SJSA1 (cell line): ENCODE results near the gene TMEM244. TPM values are rescaled to one million over a fixed set of nuclear protein-coding genes. Genes with fewer than 3 reads are reported as not detected.

Experiments used
- DNase-seq, 2 experiments: peaks; one replicate each; pipeline ENCODE4 v3.0.0-alpha.2; 2015 to 2020; ENCODE audit warnings: low spot score in 2 of 2, low read depth in 1 of 2
- H3K27ac ChIP-seq: fragments of 250-450 bp; sonication (Bioruptor Pico); 2 replicates; pipeline ENCODE4 v1.5.1; 2020; ENCODE audit warnings: mild to moderate bottlenecking, moderate library complexity
- H3K27me3 ChIP-seq: fragments of 250-450 bp; sonication (Bioruptor Pico); replicated peaks from 2 replicates; pipeline ENCODE4 v1.5.1; 2020; ENCODE audit warnings: mild to moderate bottlenecking, moderate library complexity
- H3K36me3 ChIP-seq: fragments of 250-450 bp; sonication (Bioruptor Pico); 2 replicates; pipeline ENCODE4 v1.5.1; 2020; ENCODE audit warnings: mild to moderate bottlenecking
- H3K4me1 ChIP-seq: fragments of 250-450 bp; sonication (Bioruptor Pico); replicated peaks from 2 replicates; pipeline ENCODE4 v1.6.1; 2021; ENCODE audit warnings: mild to moderate bottlenecking
- H3K4me3 ChIP-seq: fragments of 250-450 bp; sonication (Bioruptor Pico); 2 replicates; pipeline ENCODE4 v1.5.1; 2020; ENCODE audit warnings: mild to moderate bottlenecking
- H3K9me3 ChIP-seq: fragments of 250-450 bp; sonication (Bioruptor Pico); replicated peaks from 2 replicates; pipeline ENCODE4 v1.5.1; 2020; ENCODE audit warnings: mild to moderate bottlenecking
- total RNA-seq: library from RNA; depleted of rRNA; stranded (reverse); fragments of >200 nt; shearing (Covaris generic); gene quantifications from 2 replicates; pipeline ENCODE4 v1.2.3, GENCODE V29; 2014; rRNA removed

TMEM244 gene, protein sequence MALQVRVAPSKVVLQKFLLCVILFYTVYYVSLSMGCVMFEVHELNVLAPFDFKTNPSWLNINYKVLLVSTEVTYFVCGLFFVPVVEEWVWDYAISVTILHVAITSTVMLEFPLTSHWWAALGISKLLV
- total RNA-seq: not detected in 2 replicates

DNA sequence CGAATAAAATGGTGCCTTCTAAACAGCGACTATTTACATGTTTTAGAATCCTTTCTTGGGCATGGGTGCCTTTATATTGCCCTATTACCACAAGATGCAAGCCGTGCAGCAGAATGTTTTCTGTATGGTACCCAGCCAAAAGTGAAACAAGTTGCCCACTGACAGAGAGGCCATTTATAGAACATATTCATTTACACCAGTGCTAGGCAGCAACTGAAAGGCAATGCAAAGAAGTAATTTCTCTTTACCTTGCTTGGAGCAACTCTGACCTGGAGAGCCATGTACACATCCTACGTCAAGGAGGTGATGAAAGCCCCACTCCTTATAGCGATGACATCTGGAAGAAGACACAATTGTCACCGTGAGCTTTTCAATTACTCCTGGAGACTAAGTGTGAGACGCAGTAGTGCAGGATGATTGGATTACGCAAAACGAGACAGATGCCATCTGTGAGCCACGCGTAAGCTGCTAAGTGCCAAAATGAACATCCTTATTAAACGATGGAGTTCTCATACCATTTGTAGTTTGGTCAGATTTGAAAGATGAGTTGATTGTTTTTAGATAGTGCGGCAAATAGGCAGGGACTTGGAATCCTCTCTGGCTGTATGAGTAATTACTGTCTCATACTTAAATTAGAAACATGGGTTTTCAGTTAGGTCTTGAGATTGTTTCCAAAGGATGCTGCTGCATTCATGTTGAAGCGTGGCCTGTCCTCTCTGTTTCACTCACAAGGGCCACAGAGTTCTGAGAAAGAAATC lies at the start of gene TMEM244:
TSS of gene TMEM244 (minus strand) at position 408 of the 758 bp plus-strand sequence. CDS start at position 281, 127 bp downstream.
- no peaks in the 10 kb centered on the region for H3K36me3 ChIP-seq
- H3K27me3 ChIP-seq: no peaks in the 10 kb centered on the region
- H3K4me3 ChIP-seq: peak within 1 kb of the TSS; percentile 38
- H3K9me3 ChIP-seq: no peaks in the 10 kb centered on the region
- peaks cover 52% of the 10 kb centered on the region for H3K4me1 ChIP-seq
- peak within 1 kb of the TSS; percentile 68 for H3K27ac ChIP-seq
- DNase-seq: peak in 1 of 2 experiments; percentile 57

GRCh38 chr6:129908858-129909257 lies 47.7 kb upstream of the TMEM244 start:
- Histone ChIP-seq H3K36me3 (no peaks in the 10 kb centered on the region), H3K9me3 (no peaks in the 10 kb centered on the region), H3K4me1 (no peaks in the 10 kb centered on the region), H3K27ac (no peak overlapping the region), H3K4me3 (no peak overlapping the region), H3K27me3 (no peaks in the 10 kb centered on the region)
- no peak for DNase-seq

- Histone ChIP-seq H3K27me3 (no peaks in the 10 kb centered on the region), H3K27ac (no peak overlapping the region), H3K4me3 (no peak overlapping the region), H3K4me1 (no peaks in the 10 kb centered on the region), H3K36me3 (no peaks in the 10 kb centered on the region), H3K9me3 (no peaks in the 10 kb centered on the region)
- DNase-seq: no peak
These were observed 47.2 kb upstream of the TMEM244 start for GRCh38 chr6:129908356-129908755.

- Histone ChIP-seq H3K9me3 (no peaks in the 10 kb centered on the region), H3K4me1 (no peaks in the 10 kb centered on the region), H3K36me3 (no peaks in the 10 kb centered on the region), H3K27me3 (no peaks in the 10 kb centered on the region), H3K4me3 (no peak overlapping the region), H3K27ac (no peak overlapping the region)
- DNase-seq: no peak
These were observed 45.5 kb upstream of the TMEM244 start for GRCh38 chr6:129906515-129907077.

DNA sequence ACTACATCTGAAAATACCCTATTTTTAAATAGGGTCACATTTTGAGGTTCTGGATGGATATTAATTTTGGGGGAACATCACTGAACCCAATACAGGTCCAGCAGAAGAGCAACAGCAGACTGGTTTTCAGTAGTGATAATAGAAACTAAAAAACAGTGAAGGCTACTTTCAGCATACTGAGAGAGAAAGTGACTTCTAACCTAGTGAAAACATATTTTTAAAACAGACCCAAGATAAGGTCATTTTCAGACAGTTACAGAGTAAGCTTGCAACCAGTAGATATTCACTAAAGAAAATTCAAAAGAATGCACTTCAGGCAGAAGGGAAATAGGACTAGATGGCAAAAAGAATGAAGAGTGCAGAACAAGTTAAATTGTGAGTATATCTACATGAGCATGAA lies 42.0 kb upstream of the TMEM244 start:
- Histone ChIP-seq H3K4me3 (no peak overlapping the region), H3K27me3 (no peaks in the 10 kb centered on the region), H3K27ac (no peak overlapping the region), H3K4me1 (no peaks in the 10 kb centered on the region), H3K36me3 (no peaks in the 10 kb centered on the region), H3K9me3 (no peaks in the 10 kb centered on the region)
- DNase-seq: no peak

GRCh38 chr6:129902681-129903080 lies 41.6 kb upstream of the TMEM244 start:
- Histone ChIP-seq H3K9me3 (no peaks in the 10 kb centered on the region), H3K36me3 (no peaks in the 10 kb centered on the region), H3K4me3 (no peak overlapping the region), H3K27ac (no peak overlapping the region), H3K4me1 (no peaks in the 10 kb centered on the region), H3K27me3 (no peaks in the 10 kb centered on the region)
- no peak for DNase-seq

DNA sequence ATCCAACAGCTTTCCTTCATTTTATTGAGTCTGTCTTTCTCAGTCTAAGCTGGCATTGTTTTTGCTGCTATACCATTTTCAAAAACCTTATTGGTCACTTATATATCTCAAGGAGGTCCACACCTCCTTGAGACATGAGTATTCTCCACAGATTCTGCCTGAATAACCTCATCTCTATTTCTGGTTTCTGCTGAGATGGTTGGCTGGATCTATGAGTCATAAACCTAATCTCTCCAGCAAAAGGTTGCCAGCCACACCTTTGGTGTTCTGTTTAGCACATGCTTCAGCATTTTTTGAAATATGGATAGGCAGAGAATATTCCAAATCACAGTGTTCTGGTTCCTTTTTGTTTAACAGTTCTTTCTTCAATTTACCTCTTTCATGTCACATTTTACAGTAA lies 40.8 kb upstream of the TMEM244 start:
- H3K27ac ChIP-seq: no peak overlapping the region
- H3K4me1 ChIP-seq: no peaks in the 10 kb centered on the region
- no peaks in the 10 kb centered on the region for H3K27me3 ChIP-seq
- no peaks in the 10 kb centered on the region for H3K36me3 ChIP-seq
- no peaks in the 10 kb centered on the region for H3K9me3 ChIP-seq
- no peak for DNase-seq
- no peak overlapping the region for H3K4me3 ChIP-seq

- H3K4me3 ChIP-seq: no peak overlapping the region
- peaks cover 1% of the 10 kb centered on the region for H3K4me1 ChIP-seq
- H3K9me3 ChIP-seq: no peaks in the 10 kb centered on the region
- H3K27me3 ChIP-seq: no peaks in the 10 kb centered on the region
- H3K27ac ChIP-seq: no peak overlapping the region
- no peaks in the 10 kb centered on the region for H3K36me3 ChIP-seq
- no peak for DNase-seq
These were observed 34.6 kb upstream of the TMEM244 start for GRCh38 chr6:129895692-129896091.

- Histone ChIP-seq H3K27ac (no peak overlapping the region), H3K36me3 (no peaks in the 10 kb centered on the region), H3K4me3 (no peak overlapping the region), H3K9me3 (no peaks in the 10 kb centered on the region), H3K27me3 (no peaks in the 10 kb centered on the region), H3K4me1 (peaks cover 9% of the 10 kb centered on the region)
- DNase-seq: no peak
These were observed 33.8 kb upstream of the TMEM244 start for GRCh38 chr6:129894921-129895320.

GRCh38 chr6:129893640-129894039 lies 32.5 kb upstream of the TMEM244 start:
- no peaks in the 10 kb centered on the region for H3K27me3 ChIP-seq
- H3K27ac ChIP-seq: no peak overlapping the region
- peak in 1 of 2 experiments; percentile 12 for DNase-seq
- no peaks in the 10 kb centered on the region for H3K9me3 ChIP-seq
- no peaks in the 10 kb centered on the region for H3K36me3 ChIP-seq
- no peak overlapping the region for H3K4me3 ChIP-seq
- peaks cover 17% of the 10 kb centered on the region for H3K4me1 ChIP-seq

GRCh38 chr6:129890701-129891100 lies 29.6 kb upstream of the TMEM244 start:
- Histone ChIP-seq H3K4me3 (no peak overlapping the region), H3K36me3 (no peaks in the 10 kb centered on the region), H3K27me3 (no peaks in the 10 kb centered on the region), H3K4me1 (peaks cover 17% of the 10 kb centered on the region), H3K9me3 (no peaks in the 10 kb centered on the region), H3K27ac (peak overlapping the region; percentile 10)
- no peak for DNase-seq

DNA sequence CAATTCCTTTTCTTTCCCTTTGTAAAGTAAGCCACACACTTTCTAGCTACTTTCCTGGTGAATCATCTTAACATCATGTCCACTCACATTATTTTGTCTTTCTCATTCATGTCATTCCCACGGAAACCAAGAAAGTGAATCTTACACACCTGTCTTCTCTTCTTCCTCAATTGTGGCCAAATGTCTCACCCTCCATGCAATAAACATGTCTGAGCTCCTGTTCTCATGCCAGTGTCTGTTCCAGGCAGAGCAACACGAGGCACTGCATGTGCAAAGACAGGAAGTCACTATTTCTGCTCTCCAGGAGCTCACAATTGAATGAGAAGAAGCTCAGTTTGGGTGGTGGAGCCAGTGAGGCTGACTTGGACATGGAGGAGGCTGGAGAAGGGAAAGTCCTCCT lies 29.0 kb upstream of the TMEM244 start:
- Histone ChIP-seq H3K27ac (peak overlapping the region; percentile 10), H3K36me3 (no peaks in the 10 kb centered on the region), H3K4me3 (no peak overlapping the region), H3K4me1 (peaks cover 17% of the 10 kb centered on the region), H3K27me3 (no peaks in the 10 kb centered on the region), H3K9me3 (no peaks in the 10 kb centered on the region)
- DNase-seq: peak in 1 of 2 experiments; percentile 51

DNA sequence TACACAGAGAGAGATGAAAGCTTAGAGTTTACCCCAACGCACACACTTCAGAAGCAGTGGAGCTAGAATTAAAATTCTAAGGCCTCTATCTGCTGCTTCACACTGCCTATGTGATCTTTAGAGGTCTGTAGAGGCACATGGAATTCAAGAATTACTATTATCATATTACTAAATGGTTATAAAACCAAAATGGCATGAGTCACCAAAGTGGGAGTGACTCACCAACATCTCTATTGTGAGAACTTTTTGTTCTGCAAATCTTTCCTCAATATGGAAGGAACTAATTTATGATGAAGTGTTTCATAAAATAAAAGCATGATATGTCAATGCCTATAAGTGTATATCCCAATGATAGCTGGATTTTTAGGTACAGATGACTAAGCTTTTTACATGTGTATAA lies 28.5 kb upstream of the TMEM244 start:
- peak overlapping the region; percentile 12 for H3K27ac ChIP-seq
- no peak overlapping the region for H3K4me3 ChIP-seq
- peaks cover 17% of the 10 kb centered on the region for H3K4me1 ChIP-seq
- no peaks in the 10 kb centered on the region for H3K9me3 ChIP-seq
- no peaks in the 10 kb centered on the region for H3K27me3 ChIP-seq
- no peaks in the 10 kb centered on the region for H3K36me3 ChIP-seq
- peak in 1 of 2 experiments; percentile 65 for DNase-seq

- Histone ChIP-seq H3K36me3 (no peaks in the 10 kb centered on the region), H3K9me3 (no peaks in the 10 kb centered on the region), H3K27me3 (no peaks in the 10 kb centered on the region), H3K27ac (no peak overlapping the region), H3K4me1 (peaks cover 17% of the 10 kb centered on the region), H3K4me3 (no peak overlapping the region)
- no peak for DNase-seq
These were observed 25.5 kb upstream of the TMEM244 start for GRCh38 chr6:129886401-129887155.
